Activated T-cell treated with anti-CD3 and anti-CD28 coated beads, Interleukin-2, amount 50 U/mL, for 4 hours (primary cell): ENCODE data around the gene REC114. TPM values are rescaled to one million over a fixed set of nuclear protein-coding genes. Genes with fewer than 3 reads are reported as not detected.
"Not testable (repeated sequence)": the region's sequence is repeated elsewhere in the genome, so short reads cannot be mapped to it uniquely, and the experiment has no call there.

Experiments used
- ATAC-seq, 2 donors: fragments of 200-7000 bp; cut with Tn5 transposase; one replicate each; pipeline ENCODE4 v1.10.0; 2021
- DNase-seq: peaks from one replicate; pipeline ENCODE4 v3.0.0-alpha.2; 2020
- H3K27me3 Mint-ChIP-seq: one replicate; pipeline ENCODE4 v1.8.0; 2021; ENCODE audit warnings: low read depth, mixed read lengths
- H3K36me3 Mint-ChIP-seq: one replicate; pipeline ENCODE4 v1.8.0; 2022; ENCODE audit warnings: mixed read lengths; ENCODE audit not compliant: insufficient read depth
- H3K4me1 Mint-ChIP-seq: one replicate; pipeline ENCODE4 v1.8.0; 2021; ENCODE audit warnings: low read depth, mixed read lengths
- H3K4me3 Mint-ChIP-seq: one replicate; pipeline ENCODE4 v1.8.0; 2021; ENCODE audit warnings: mild to moderate bottlenecking, moderate library complexity, mixed read lengths
- H3K9me3 Mint-ChIP-seq: one replicate; pipeline ENCODE4 v1.8.0; 2021; ENCODE audit warnings: mixed read lengths
- total RNA-seq, 3 donors: library from RNA; stranded (reverse); gene quantifications; one replicate each; pipeline ENCODE4 v1.2.1, GENCODE V29; 2021

REC114 gene
- total RNA-seq, 3 donors from 2014 or later, result not detected

- H3K27me3 Mint-ChIP-seq, result no peaks in the 10 kb centered on the region
- H3K9me3 Mint-ChIP-seq, result no peaks in the 10 kb centered on the region
- peaks cover 4% of the 10 kb centered on the region for H3K4me1 Mint-ChIP-seq
- H3K36me3 Mint-ChIP-seq, result peaks cover 58% of the 10 kb centered on the region
- no peak for ATAC-seq
- no peak for DNase-seq
- H3K4me3 Mint-ChIP-seq, result no peak overlapping the region
These were observed 125.8 kb downstream of the REC114 start for GRCh38 chr15:73568564-73569280.

GRCh38 chr15:73569361-73569760 lies 126.4 kb downstream of the REC114 start:
- ATAC-seq (no peak), DNase-seq (no peak)
- Mint-ChIP-seq H3K9me3 (no peaks in the 10 kb centered on the region), H3K27me3 (no peaks in the 10 kb centered on the region), H3K4me3 (no peak overlapping the region), H3K36me3 (peaks cover 59% of the 10 kb centered on the region), H3K4me1 (peaks cover 2% of the 10 kb centered on the region)

- no peaks in the 10 kb centered on the region for H3K27me3 Mint-ChIP-seq
- H3K4me3 Mint-ChIP-seq, result no peak overlapping the region
- H3K36me3 Mint-ChIP-seq, result peaks cover 52% of the 10 kb centered on the region
- ATAC-seq (no peak), DNase-seq (no peak)
- no peaks in the 10 kb centered on the region for H3K9me3 Mint-ChIP-seq
- peaks cover 2% of the 10 kb centered on the region for H3K4me1 Mint-ChIP-seq
These were observed 127.5 kb downstream of the REC114 start for GRCh38 chr15:73570355-73571032.

GRCh38 chr15:73571346-73571745 lies 128.4 kb downstream of the REC114 start:
- peaks cover 51% of the 10 kb centered on the region for H3K36me3 Mint-ChIP-seq
- no peak for DNase-seq
- H3K4me1 Mint-ChIP-seq, result peaks cover 2% of the 10 kb centered on the region
- H3K9me3 Mint-ChIP-seq, result no peaks in the 10 kb centered on the region
- no peaks in the 10 kb centered on the region for H3K27me3 Mint-ChIP-seq
- no peak for ATAC-seq
- H3K4me3 Mint-ChIP-seq, result no peak overlapping the region

GRCh38 chr15:73572296-73572695 lies 129.3 kb downstream of the REC114 start:
- Mint-ChIP-seq H3K36me3 (peaks cover 47% of the 10 kb centered on the region), H3K9me3 (no peaks in the 10 kb centered on the region), H3K4me3 (no peak overlapping the region), H3K27me3 (no peaks in the 10 kb centered on the region), H3K4me1 (peaks cover 2% of the 10 kb centered on the region)
- ATAC-seq (no peak), DNase-seq (no peak)

GRCh38 chr15:73573037-73573436 lies 130.1 kb downstream of the REC114 start:
- H3K4me1 Mint-ChIP-seq, result peaks cover 2% of the 10 kb centered on the region
- ATAC-seq, result no peak
- H3K27me3 Mint-ChIP-seq, result no peaks in the 10 kb centered on the region
- no peak for DNase-seq
- H3K4me3 Mint-ChIP-seq, result no peak overlapping the region
- no peaks in the 10 kb centered on the region for H3K9me3 Mint-ChIP-seq
- H3K36me3 Mint-ChIP-seq, result peaks cover 43% of the 10 kb centered on the region

GRCh38 chr15:73573572-73573971 lies 130.6 kb downstream of the REC114 start:
- DNase-seq (no peak), ATAC-seq (no peak)
- peaks cover 47% of the 10 kb centered on the region for H3K36me3 Mint-ChIP-seq
- peaks cover 2% of the 10 kb centered on the region for H3K4me1 Mint-ChIP-seq
- H3K9me3 Mint-ChIP-seq, result no peaks in the 10 kb centered on the region
- H3K27me3 Mint-ChIP-seq, result no peaks in the 10 kb centered on the region
- no peak overlapping the region for H3K4me3 Mint-ChIP-seq

GRCh38 chr15:73575636-73576247 lies 132.8 kb downstream of the REC114 start:
- Mint-ChIP-seq H3K36me3 (peaks cover 36% of the 10 kb centered on the region), H3K4me3 (no peak overlapping the region), H3K4me1 (peaks cover 2% of the 10 kb centered on the region), H3K9me3 (no peaks in the 10 kb centered on the region), H3K27me3 (no peaks in the 10 kb centered on the region)
- no peak for ATAC-seq
- no peak for DNase-seq

- not testable (repeated sequence) for H3K4me1 Mint-ChIP-seq, H3K27me3 Mint-ChIP-seq, H3K4me3 Mint-ChIP-seq, DNase-seq, H3K9me3 Mint-ChIP-seq, ATAC-seq
- H3K36me3 Mint-ChIP-seq, result peaks cover 31% of the 10 kb centered on the region
These were observed 134.6 kb downstream of the REC114 start for GRCh38 chr15:73577593-73577992.

- Mint-ChIP-seq H3K4me1 (no peaks in the 10 kb centered on the region), H3K27me3 (no peaks in the 10 kb centered on the region), H3K36me3 (peaks cover 35% of the 10 kb centered on the region), H3K4me3 (no peak overlapping the region), H3K9me3 (no peaks in the 10 kb centered on the region)
- DNase-seq (no peak), ATAC-seq (no peak)
These were observed 135.1 kb downstream of the REC114 start for GRCh38 chr15:73578026-73578425.

GRCh38 chr15:73582851-73583379 lies 140.0 kb downstream of the REC114 start:
- H3K27me3 Mint-ChIP-seq, result no peaks in the 10 kb centered on the region
- no peaks in the 10 kb centered on the region for H3K4me1 Mint-ChIP-seq
- DNase-seq, result no peak
- no peaks in the 10 kb centered on the region for H3K9me3 Mint-ChIP-seq
- H3K4me3 Mint-ChIP-seq, result no peak overlapping the region
- H3K36me3 Mint-ChIP-seq, result peaks cover 52% of the 10 kb centered on the region
- no peak for ATAC-seq

GRCh38 chr15:73583544-73583943 lies 140.6 kb downstream of the REC114 start:
- H3K27me3 Mint-ChIP-seq, result no peaks in the 10 kb centered on the region
- no peaks in the 10 kb centered on the region for H3K4me1 Mint-ChIP-seq
- no peak for ATAC-seq
- H3K36me3 Mint-ChIP-seq, result peaks cover 51% of the 10 kb centered on the region
- no peak for DNase-seq
- no peak overlapping the region for H3K4me3 Mint-ChIP-seq
- no peaks in the 10 kb centered on the region for H3K9me3 Mint-ChIP-seq

GRCh38 chr15:73584699-73585420 lies 141.9 kb downstream of the REC114 start:
- Mint-ChIP-seq H3K27me3 (no peaks in the 10 kb centered on the region), H3K9me3 (no peaks in the 10 kb centered on the region), H3K36me3 (peaks cover 52% of the 10 kb centered on the region), H3K4me3 (no peak overlapping the region), H3K4me1 (no peaks in the 10 kb centered on the region)
- no peak for DNase-seq
- no peak for ATAC-seq
